GM10266 (cell line): ENCODE measurements around the gene PHF21A.

Experiments
- DNase-seq: peaks from one replicate; pipeline ENCODE4 v3.0.0; 2012; ENCODE audit errors: extremely low spot score
- TF ChIP-seq, protein P1 (sequence below): IDR thresholded peaks from 2 replicates; pipeline ENCODE4 v1.5.1; 2012; ENCODE audit warnings: mild to moderate bottlenecking, low read depth; ENCODE audit not compliant: control insufficient read depth, insufficient read depth; ENCODE audit errors: missing control alignments

PHF21A gene

GRCh38 chr11:46149342-46149741, 28.1 kb upstream of the PHF21A start:
- TF ChIP-seq, protein P1, sequence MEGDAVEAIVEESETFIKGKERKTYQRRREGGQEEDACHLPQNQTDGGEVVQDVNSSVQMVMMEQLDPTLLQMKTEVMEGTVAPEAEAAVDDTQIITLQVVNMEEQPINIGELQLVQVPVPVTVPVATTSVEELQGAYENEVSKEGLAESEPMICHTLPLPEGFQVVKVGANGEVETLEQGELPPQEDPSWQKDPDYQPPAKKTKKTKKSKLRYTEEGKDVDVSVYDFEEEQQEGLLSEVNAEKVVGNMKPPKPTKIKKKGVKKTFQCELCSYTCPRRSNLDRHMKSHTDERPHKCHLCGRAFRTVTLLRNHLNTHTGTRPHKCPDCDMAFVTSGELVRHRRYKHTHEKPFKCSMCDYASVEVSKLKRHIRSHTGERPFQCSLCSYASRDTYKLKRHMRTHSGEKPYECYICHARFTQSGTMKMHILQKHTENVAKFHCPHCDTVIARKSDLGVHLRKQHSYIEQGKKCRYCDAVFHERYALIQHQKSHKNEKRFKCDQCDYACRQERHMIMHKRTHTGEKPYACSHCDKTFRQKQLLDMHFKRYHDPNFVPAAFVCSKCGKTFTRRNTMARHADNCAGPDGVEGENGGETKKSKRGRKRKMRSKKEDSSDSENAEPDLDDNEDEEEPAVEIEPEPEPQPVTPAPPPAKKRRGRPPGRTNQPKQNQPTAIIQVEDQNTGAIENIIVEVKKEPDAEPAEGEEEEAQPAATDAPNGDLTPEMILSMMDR: no peak
- no peak for DNase-seq

DNA sequence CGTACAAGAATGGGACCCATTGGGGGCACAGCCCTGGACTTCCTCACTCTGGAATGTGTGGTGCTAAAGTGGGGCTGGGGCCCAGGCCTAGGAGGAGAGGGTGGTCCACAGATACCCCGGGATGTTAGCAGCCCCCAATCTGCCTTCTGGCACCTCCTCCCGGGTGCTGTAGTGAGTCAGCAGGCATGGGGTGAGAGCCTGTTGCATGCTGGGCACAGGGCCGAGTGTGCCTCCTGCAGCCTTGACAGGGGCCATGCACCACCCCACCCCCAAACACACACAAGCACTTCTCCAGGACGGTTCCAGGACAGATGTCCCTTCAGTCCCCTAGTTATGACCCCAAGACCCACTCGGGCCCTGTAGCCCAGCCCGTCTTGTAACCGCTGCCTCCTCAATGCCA, 23.5 kb upstream of the PHF21A start:
- TF ChIP-seq, protein P1: no peak
- DNase-seq: no peak

DNA sequence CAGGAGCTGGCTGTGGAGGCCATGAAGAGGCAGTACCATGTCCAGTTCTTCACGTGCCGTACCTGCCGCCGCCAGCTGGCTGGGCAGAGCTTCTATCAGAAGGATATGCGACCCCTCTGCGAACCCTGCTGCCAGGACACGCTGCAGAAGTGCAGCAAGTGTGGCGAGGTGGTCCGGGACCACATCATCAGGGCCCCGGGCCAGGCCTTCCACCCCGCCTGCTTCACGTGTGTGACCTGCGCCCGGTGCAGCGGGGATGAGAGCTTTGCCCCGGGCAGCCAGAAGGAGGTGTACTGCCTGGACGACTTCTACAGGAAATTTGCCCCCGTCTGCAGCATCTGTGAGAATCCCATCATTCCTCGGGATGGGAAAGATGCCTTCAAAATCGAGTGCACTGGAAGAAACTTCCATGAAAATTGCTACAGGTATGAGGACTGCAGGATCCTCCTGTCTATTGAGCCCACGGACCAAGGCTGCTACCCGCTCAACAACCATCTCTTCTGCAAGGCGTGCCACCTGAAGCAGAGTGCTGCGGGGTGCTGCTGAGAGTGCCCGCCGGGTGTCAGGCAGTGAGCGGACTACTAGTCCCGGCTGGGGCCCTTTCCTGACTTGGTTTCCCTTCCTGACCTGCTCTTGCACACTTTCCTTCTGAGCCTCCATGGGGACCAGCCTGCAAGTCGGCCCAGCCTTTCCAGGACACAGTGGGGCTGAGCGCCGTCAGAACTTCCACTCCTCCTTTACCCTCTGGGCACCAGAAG, 22.0 kb upstream of the PHF21A start:
- TF ChIP-seq, protein P1: no peak
- DNase-seq: no peak

DNA sequence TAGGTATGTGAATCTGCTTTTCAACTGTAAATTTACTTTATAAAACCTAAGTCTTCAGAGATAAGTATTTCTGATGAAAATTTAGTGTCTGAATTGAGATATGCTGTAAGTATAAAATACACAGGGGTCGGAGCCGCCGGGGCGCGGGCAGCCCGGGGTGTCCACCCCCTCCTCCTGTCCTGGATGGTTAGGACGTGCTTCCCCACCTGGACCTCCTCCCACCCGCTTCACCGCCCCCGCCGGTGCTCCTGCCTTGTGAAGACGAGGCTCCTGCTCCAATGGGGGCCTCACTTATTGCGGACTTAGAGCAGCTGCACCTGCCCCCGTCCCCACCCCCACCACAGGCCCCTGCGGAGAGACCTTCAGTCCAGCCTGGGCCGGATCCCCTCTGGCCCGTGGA, 21.3 kb upstream of the PHF21A start:
- no peak for DNase-seq
- TF ChIP-seq, protein P1: no peak

DNA sequence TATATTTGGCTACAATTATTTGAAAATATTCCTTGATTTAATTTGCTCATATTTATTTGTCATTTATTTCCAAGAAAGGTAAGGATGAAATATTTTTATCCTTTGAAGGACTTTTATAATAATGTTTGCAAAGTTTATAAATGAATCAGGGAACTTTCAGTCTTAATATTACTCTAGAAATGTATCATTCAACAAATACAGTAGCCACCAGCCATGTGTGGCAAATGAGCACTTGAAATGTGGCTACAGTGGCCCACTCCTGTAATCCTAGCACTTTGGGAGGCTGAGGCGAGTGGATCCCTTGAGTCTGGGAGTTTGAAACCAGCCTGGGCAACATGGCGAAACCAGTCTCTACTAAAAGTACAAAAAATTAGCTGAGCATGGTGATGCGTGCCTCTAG, 20.3 kb upstream of the PHF21A start:
- DNase-seq: no peak
- TF ChIP-seq, protein P1: no peak

DNA sequence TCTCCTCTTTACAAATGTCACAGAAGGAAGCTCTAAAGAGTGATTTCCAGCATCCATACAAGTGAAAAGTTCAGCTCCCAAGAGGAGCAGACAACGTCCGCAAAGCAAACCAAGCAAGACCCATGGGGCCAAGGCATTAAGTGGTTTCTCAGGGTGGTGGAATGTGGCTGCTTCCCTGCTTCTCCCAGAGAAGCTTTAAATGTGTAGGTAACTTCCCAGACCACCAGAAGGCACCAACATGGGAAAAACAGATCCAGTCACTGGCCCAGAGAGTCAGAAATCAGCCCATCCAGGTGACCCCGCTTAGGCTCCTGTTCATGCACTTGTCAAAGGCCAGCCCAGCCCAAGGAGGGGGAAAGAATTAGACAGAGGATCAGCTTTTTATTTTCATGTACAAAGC, 13.3 kb upstream of the PHF21A start:
- DNase-seq: no peak

DNA sequence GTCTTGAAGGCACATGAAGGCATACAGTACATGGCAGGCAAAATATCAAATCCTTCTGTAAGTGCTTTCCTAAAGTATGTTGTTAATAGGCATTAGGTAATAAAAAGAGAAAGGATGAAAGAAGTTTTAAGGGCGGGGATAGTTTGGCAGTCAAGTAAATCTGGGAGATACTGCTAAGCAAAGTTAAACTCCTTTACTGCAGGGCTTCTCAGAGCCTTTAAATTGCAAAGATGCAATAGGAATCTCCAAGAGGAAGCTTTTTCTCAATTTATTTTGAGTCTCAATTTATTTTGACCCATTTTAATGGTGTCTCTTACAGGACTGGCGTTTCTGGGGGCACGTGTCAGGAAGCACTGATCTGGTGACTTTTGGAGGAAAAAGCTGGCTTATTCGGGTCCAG, 12.8 kb upstream of the PHF21A start:
- DNase-seq: no peak
- TF ChIP-seq, protein P1: no peak

More for the DNA sequence above, 13.3 kb upstream of the PHF21A start:
- TF ChIP-seq, protein P1: no peak
